NT2/D1 (cell line): ENCODE measurements around the gene CYB5B.

Experiments
- DNase-seq: peaks from one replicate; pipeline ENCODE4 v3.0.0-alpha.2; 2011; ENCODE audit warnings: low read depth, low spot score
- H3K27me3 ChIP-seq: 2 replicates; pipeline ENCODE4 v1.6.0; 2011; ENCODE audit warnings: mild to moderate bottlenecking; ENCODE audit not compliant: insufficient read length, insufficient read depth
- H3K36me3 ChIP-seq: 2 replicates; pipeline ENCODE4 v1.6.1; 2011; ENCODE audit warnings: mild to moderate bottlenecking, low read length, mixed read lengths; ENCODE audit not compliant: insufficient read depth, insufficient read length
- H3K4me1 ChIP-seq: 2 replicates; pipeline ENCODE4 v1.5.1; 2011; ENCODE audit not compliant: insufficient read depth, insufficient read length
- H3K4me3 ChIP-seq: 2 replicates; pipeline ENCODE4 v1.5.1; 2011; ENCODE audit warnings: low read depth; ENCODE audit not compliant: insufficient read length
- H3K9ac ChIP-seq: 2 replicates; pipeline ENCODE4 v1.6.0; 2011; ENCODE audit warnings: low read depth; ENCODE audit not compliant: insufficient read length
- H3K9me3 ChIP-seq: 2 replicates; pipeline ENCODE4 v1.5.1; 2011; ENCODE audit warnings: mild to moderate bottlenecking, low read length; ENCODE audit not compliant: insufficient read depth
- SUZ12 ChIP-seq: IDR thresholded peaks from 2 replicates; pipeline ENCODE4 v1.6.1; 2011; ENCODE audit not compliant: insufficient read length, insufficient read depth; ENCODE audit errors: extremely low read depth
- YY1 ChIP-seq: IDR thresholded peaks from 2 replicates; pipeline ENCODE4 v1.6.1; 2011; ENCODE audit not compliant: insufficient read length, insufficient read depth
- ZNF274 ChIP-seq: IDR thresholded peaks from 2 replicates; pipeline ENCODE4 v1.6.1; 2011; ENCODE audit warnings: mild to moderate bottlenecking, low read depth, low read length

CYB5B gene

DNA sequence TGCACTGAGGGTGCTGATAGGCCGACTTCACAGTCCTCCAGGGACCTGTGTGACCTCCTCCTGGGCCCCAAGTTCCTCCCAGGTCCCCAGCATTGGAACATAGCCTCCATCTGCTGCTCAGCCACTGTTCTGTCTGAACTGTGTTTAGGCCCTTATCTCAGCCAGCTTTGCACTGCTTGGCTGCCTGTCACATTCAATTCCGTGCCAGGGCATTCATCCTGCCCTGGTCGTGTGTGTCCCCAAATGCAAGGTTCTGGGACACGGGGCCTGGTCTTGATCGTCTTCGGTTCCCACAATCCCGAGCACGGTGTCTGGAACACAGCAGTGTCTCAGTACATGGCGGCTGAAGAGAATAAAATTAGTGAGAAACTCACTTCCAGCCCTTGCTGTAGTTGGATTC, 71.4 kb downstream of the CYB5B start:
- no peak for DNase-seq
- no peak overlapping the region for H3K4me3 ChIP-seq
- no peaks in the 10 kb centered on the region for H3K27me3 ChIP-seq
- H3K4me1 ChIP-seq: peaks cover 2% of the 10 kb centered on the region
- H3K36me3 ChIP-seq: no peaks in the 10 kb centered on the region
- TF ChIP-seq YY1: no peak
- no peak overlapping the region for H3K9ac ChIP-seq
- H3K9me3 ChIP-seq: no peaks in the 10 kb centered on the region

DNA sequence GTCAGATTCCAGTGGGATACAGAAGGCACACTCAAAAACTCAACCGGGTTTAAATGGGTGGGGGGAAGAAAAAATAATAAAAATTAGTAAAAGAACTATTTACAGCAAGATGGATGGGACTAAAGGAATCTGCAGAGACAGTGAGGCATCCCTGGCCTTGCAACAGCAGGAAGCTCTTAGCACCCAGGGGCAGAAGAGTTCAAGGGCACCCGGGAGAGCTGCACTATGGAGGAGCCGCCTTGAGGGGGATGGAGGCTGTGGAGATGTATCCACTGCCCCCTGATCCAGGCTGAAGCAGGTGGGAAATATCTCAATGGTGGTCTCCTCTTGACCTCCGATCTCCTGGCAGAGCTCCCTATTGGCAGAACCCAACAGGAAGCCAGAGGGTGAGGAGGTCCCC, 72.0 kb downstream of the CYB5B start:
- Histone ChIP-seq H3K27me3 (no peaks in the 10 kb centered on the region), H3K9me3 (no peaks in the 10 kb centered on the region), H3K36me3 (no peaks in the 10 kb centered on the region), H3K4me3 (no peak overlapping the region), H3K9ac (no peak overlapping the region), H3K4me1 (peaks cover 2% of the 10 kb centered on the region)
- no peak for DNase-seq
- no peak for TF ChIP-seq ZNF274
- TF ChIP-seq YY1: no peak
- no peak for TF ChIP-seq SUZ12

DNA sequence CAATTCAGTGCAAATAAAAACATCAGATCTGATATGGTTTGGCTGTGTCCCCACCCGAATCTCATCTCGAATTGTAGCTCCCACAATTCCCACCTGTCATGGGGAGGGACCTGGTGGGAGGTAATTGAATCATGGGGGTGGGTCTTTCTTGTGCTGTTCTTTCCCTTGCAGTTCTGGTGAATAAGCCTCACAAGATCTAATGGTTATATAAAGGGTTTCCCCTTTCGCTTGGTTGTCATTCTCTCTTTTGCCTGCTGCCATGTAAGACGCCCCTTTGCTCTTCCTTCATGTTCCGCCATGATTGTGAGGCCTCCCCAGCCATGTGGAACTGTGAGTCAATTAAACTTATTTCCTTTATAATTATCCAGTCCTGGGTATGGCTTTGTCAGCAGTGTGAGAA, 72.5 kb downstream of the CYB5B start:
- no peak for DNase-seq
- H3K4me1 ChIP-seq: peaks cover 2% of the 10 kb centered on the region
- H3K9ac ChIP-seq: no peak overlapping the region
- H3K36me3 ChIP-seq: no peaks in the 10 kb centered on the region
- TF ChIP-seq YY1: no peak
- TF ChIP-seq ZNF274: no peak
- TF ChIP-seq SUZ12: no peak
- H3K27me3 ChIP-seq: no peaks in the 10 kb centered on the region
- H3K9me3 ChIP-seq: no peaks in the 10 kb centered on the region
- H3K4me3 ChIP-seq: no peak overlapping the region

GRCh38 chr16:69497876-69498596, 73.6 kb downstream of the CYB5B start:
- no peaks in the 10 kb centered on the region for H3K27me3 ChIP-seq
- H3K4me1 ChIP-seq: peaks cover 2% of the 10 kb centered on the region
- H3K4me3 ChIP-seq: no peak overlapping the region
- H3K9me3 ChIP-seq: no peaks in the 10 kb centered on the region
- no peaks in the 10 kb centered on the region for H3K36me3 ChIP-seq
- TF ChIP-seq YY1: no peak
- TF ChIP-seq ZNF274: no peak
- no peak overlapping the region for H3K9ac ChIP-seq
- DNase-seq: no peak

DNA sequence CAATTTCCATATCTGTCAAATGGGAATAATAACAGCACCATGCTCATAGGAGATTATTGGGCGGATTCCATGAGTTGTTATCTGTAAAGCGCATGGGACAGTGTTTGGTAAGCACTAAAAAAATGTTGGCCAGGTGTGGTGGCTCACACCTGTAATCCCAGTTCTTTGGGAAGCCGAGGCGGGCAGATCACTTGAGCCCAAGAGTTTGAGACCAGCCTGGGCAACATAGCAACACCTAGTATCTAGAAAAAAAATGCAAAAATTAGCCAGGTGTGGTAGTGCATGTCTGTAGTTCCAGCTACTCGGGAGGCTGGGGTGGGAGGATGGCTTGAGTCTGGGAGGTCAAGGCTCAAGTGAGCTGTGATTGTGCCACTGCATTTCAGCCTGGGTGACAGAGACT, 74.5 kb downstream of the CYB5B start:
- Histone ChIP-seq H3K36me3 (no peaks in the 10 kb centered on the region), H3K27me3 (no peaks in the 10 kb centered on the region), H3K4me1 (peaks cover 2% of the 10 kb centered on the region), H3K9me3 (no peaks in the 10 kb centered on the region), H3K9ac (no peak overlapping the region), H3K4me3 (no peak overlapping the region)
- no peak for DNase-seq
- no peak for TF ChIP-seq SUZ12

DNA sequence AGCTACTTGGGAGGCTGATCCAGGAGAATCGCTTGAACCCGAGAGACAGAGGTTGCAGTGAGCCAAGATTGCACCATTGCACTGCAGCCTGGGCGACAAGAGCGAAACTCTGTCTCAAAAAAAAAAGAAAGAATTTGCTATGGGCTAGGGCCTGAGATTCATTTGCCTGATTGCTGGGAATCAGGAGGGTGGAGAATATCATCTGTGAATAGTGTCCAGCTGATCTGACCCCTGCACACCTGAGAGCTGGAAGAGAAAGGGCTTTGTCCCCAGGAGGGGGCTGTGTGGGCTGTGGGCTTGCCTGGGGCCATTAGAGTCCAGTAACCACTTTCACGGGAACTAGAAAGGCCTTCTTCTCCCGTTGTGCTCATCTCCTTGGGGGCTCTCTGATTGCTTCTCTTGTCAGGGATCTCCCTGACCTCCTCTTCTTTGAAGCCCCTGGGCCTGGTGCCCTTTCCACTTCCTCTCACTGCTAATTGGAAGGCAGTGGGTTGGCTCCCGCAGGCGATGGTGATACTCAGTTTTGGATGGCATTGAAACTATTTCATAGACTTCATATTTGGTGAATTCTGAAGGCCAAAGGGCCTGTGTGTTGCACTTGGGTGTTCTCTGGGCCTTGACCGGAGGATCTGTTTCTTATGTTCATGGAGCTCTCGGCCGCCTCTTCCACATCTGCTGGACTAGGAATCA, 75.3 kb downstream of the CYB5B start:
- H3K27me3 ChIP-seq: no peaks in the 10 kb centered on the region
- no peak overlapping the region for H3K4me3 ChIP-seq
- DNase-seq: no peak
- no peaks in the 10 kb centered on the region for H3K9me3 ChIP-seq
- H3K9ac ChIP-seq: no peak overlapping the region
- H3K36me3 ChIP-seq: no peaks in the 10 kb centered on the region
- TF ChIP-seq SUZ12: no peak
- no peak for TF ChIP-seq YY1
- H3K4me1 ChIP-seq: peaks cover 2% of the 10 kb centered on the region

DNA sequence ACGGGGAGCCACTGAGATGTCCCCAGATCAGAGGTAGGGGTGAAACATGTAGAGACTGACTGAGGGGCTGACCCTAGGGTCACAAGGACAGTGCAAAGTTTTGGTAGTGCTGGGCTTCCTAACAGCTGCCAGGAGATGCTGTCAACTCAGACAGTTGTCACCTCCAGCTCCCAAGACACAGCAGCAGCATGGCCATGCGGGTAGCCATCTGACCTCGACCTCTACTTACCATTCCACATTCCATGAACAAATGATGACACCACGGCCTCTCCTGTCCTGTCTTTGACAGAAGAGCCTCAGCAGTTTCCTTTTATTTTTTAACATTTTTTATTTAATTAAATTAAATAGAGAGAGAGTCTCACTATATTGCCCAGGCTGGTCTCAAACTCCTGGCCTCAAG, 76.1 kb downstream of the CYB5B start:
- no peaks in the 10 kb centered on the region for H3K27me3 ChIP-seq
- no peak overlapping the region for H3K4me3 ChIP-seq
- H3K9me3 ChIP-seq: no peaks in the 10 kb centered on the region
- H3K4me1 ChIP-seq: peaks cover 2% of the 10 kb centered on the region
- no peaks in the 10 kb centered on the region for H3K36me3 ChIP-seq
- TF ChIP-seq SUZ12: no peak
- no peak for TF ChIP-seq YY1
- TF ChIP-seq ZNF274: no peak
- DNase-seq: no peak
- no peak overlapping the region for H3K9ac ChIP-seq
